Activated CD4-positive, alpha-beta T cell treated with anti-CD3 and anti-CD28 coated beads, Interleukin-2, amount 10 ng/mL, durations not matched to agents 24 days and 14 days (primary cell): ENCODE measurements around the gene ZNF414. TPM values are rescaled to one million over a fixed set of nuclear protein-coding genes. Genes with fewer than 3 reads are reported as not detected.
A peak's percentile ranks its signal among the peaks of the same experiment; 100 is the strongest.

Experiments used
- DNase-seq: peaks from one replicate; pipeline ENCODE4 v3.0.0; 2022
- H3K27ac Mint-ChIP-seq: one replicate; pipeline ENCODE4 v1.8.0; 2022; ENCODE audit warnings: mild to moderate bottlenecking, mixed read lengths
- H3K27me3 Mint-ChIP-seq: one replicate; pipeline ENCODE4 v1.8.0; 2022; ENCODE audit warnings: mixed read lengths
- H3K36me3 Mint-ChIP-seq: one replicate; pipeline ENCODE4 v1.8.0; 2022; ENCODE audit warnings: low read depth, mild to moderate bottlenecking, mixed read lengths
- H3K4me1 Mint-ChIP-seq: one replicate; pipeline ENCODE4 v1.8.0; 2021; ENCODE audit warnings: mixed read lengths
- H3K4me3 Mint-ChIP-seq: one replicate; pipeline ENCODE4 v1.8.0; 2022; ENCODE audit warnings: mild to moderate bottlenecking, moderate library complexity, mixed read lengths
- H3K9me3 Mint-ChIP-seq: one replicate; pipeline ENCODE4 v1.8.0; 2021; ENCODE audit warnings: mixed read lengths
- intact Hi-C: fragments of 100-400 bp; cut with micrococcal nuclease; formaldehyde crosslinking; loops from one replicate; pipeline ENCODE4 v1.15.1; 2023
- total RNA-seq: library from RNA; stranded (reverse); gene quantifications from 2 replicates; pipeline ENCODE4 v1.2.3, GENCODE V29; 2022

ZNF414 gene
- total RNA-seq, 1 donor from 2014 or later = 25.6 TPM

DNA sequence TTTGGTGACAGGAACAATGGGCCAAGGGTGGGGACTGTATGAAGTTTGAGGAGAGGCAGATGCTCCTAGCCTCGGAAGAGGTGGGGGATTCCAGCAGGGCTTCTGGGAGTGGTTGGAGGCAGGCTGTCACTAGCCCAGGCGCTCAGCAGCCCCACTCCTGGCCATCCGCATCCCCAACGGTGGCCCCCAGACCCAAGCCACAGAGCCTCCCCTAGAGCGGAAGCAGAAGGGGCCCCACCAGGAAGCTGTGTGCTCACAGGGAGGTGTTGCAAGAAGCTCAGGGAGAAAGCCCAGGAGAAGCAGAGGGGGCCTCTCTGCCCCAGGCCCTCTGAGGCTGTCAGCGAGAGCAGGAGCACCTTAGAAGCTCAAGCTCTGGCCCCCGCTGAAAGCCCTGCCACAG, 19.8 kb downstream of the ZNF414 start:
- no peak overlapping the region for H3K4me3 Mint-ChIP-seq
- peak overlapping the region; percentile 53 for H3K27ac Mint-ChIP-seq
- DNase-seq = peak; percentile 68
- H3K27me3 Mint-ChIP-seq = no peaks in the 10 kb centered on the region
- H3K9me3 Mint-ChIP-seq = no peaks in the 10 kb centered on the region
- intact Hi-C loops = no loop called here
- H3K4me1 Mint-ChIP-seq = peaks cover 8% of the 10 kb centered on the region
- H3K36me3 Mint-ChIP-seq = peaks cover 6% of the 10 kb centered on the region

DNA sequence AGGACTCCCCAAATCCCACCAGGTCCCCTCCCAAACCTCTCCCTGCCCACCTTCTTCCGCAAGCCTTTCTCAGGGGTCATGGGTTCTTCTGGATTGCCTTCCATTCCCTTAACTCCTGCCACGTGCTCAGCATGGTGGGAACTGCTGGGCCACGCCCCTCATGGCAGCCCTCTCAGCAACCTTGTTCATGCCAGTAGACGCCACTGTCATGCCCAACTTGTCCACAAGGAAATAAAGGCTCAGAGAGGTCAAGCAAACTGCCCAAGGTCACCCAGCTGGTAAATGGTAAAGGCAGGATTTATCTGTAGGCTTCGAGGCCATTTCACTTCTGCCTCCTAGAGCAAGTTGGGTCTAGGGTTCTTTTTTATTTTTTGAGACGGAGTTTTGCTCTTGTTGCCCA, 22.4 kb downstream of the ZNF414 start:
- H3K9me3 Mint-ChIP-seq = no peaks in the 10 kb centered on the region
- no peak for DNase-seq
- H3K27me3 Mint-ChIP-seq = no peaks in the 10 kb centered on the region
- intact Hi-C loops = no loop called here
- peaks cover 27% of the 10 kb centered on the region for H3K4me1 Mint-ChIP-seq
- H3K27ac Mint-ChIP-seq = no peak overlapping the region
- no peak overlapping the region for H3K4me3 Mint-ChIP-seq
- peaks cover 28% of the 10 kb centered on the region for H3K36me3 Mint-ChIP-seq

DNA sequence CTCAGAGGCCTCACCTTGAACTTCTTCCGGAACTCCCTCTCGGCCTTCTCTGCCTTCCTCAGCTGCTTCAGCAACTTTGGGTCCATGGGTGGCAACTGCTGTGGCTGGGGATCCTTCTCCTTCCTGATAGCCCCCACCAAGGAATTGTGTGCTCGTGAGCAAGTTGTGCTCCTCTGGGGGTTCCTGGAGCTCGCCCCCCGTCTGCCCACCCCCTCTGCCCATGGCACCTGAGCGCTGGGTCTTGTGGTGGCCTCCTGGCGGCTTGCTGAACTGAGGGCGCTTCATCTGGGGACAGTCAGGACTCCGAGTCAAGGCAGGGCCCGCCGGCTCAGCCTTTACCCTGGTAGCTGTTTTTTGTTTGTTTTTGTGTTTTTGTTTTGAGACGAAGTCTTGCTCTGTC, 23.1 kb downstream of the ZNF414 start:
- Mint-ChIP-seq H3K27me3 (no peaks in the 10 kb centered on the region), H3K27ac (peak overlapping the region; percentile 52), H3K36me3 (peaks cover 33% of the 10 kb centered on the region), H3K4me1 (peaks cover 31% of the 10 kb centered on the region), H3K4me3 (no peak overlapping the region), H3K9me3 (no peaks in the 10 kb centered on the region)
- intact Hi-C loops = no loop called here
- no peak for DNase-seq

DNA sequence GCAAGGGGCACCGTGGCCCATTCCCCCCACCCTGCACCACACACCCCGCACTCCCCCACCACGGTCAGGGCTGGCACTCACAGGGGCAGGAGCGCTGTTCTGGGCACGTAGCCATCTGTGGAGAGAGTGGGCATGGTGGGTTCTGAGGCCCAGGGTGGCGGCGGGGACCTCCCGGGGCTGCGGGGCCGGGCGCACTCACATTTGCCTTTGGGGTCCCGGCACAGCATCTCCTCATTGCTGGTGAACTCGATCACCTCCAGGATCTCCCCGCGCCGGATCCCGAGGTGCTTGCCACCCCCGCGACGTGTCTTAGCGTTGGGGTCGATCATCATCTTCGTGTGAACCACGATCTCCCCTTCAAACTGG, 23.6 kb downstream of the ZNF414 start:
- no peak for DNase-seq
- intact Hi-C loops = no loop called here
- Mint-ChIP-seq H3K27ac (no peak overlapping the region), H3K4me1 (peaks cover 28% of the 10 kb centered on the region), H3K4me3 (no peak overlapping the region), H3K36me3 (peaks cover 35% of the 10 kb centered on the region), H3K27me3 (no peaks in the 10 kb centered on the region), H3K9me3 (no peaks in the 10 kb centered on the region)

DNA sequence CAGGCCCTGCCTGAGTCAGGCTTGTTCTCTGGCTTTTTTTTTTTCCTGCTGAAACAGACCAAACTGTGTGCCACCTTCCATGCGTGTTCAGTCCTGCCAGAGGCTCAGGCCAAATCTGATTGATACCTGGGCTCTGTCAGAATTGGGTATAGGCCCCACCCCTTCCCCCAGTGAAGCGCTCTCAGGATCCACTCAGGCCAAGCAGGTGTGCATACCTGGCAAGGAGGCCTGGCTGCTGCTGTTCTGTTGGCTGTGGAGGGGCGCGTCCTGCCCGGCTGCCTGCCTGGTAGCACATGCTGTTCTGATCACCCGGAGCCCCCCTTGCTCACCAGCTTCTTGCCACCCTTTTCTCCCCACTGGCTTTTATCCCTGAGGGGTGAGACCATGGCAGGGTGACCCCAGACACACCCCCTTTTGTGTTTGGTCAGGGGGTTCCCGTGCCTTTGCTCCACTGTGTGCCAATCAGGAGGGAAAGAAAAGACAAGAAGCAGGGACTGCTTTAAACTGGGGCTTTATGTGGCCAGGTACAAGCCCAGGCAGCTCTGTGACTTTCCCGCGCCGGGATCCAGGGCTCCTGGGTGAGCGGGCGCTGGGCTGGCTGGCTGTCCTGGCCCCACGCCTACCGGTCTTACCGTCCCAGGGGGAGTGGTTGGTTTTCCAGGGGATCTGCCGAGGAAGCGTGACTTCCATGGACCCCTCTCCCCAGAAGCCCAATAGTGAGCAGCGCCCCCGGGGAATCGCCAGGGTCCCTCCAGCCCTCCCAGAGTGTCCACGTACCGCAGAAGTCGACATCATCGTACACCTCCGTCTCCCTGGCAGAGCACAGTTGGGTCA, 24.2 kb downstream of the ZNF414 start:
- Mint-ChIP-seq H3K4me1 (peaks cover 27% of the 10 kb centered on the region), H3K27me3 (no peaks in the 10 kb centered on the region), H3K4me3 (no peak overlapping the region), H3K27ac (no peak overlapping the region), H3K9me3 (no peaks in the 10 kb centered on the region), H3K36me3 (peaks cover 41% of the 10 kb centered on the region)
- DNase-seq = no peak
- intact Hi-C loops = no loop called here

DNA sequence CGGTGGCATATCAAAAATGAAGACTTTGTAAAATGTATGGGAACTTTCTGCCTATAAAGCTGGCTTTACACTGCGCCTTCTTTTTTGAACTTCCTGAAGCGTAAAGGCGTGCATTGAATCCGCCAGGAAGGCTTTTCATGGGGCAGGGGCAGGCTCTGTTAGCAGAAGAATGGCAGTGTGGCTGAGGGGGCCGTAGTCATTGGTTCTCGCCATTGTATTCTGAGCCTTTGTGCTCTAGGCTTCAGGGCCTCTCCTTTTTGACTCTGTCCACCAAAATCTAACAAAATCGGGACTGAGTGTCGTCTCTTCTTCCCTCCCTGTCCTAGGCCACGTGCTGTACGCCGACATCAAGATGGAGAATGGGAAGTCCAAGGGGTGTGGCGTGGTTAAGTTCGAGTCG, 25.6 kb downstream of the ZNF414 start:
- H3K9me3 Mint-ChIP-seq = no peaks in the 10 kb centered on the region
- no peaks in the 10 kb centered on the region for H3K27me3 Mint-ChIP-seq
- H3K4me1 Mint-ChIP-seq = peaks cover 23% of the 10 kb centered on the region
- H3K27ac Mint-ChIP-seq = peak overlapping the region; percentile 95
- H3K4me3 Mint-ChIP-seq = no peak overlapping the region
- no peak for DNase-seq
- intact Hi-C loops = no loop called here
- peaks cover 48% of the 10 kb centered on the region for H3K36me3 Mint-ChIP-seq

DNA sequence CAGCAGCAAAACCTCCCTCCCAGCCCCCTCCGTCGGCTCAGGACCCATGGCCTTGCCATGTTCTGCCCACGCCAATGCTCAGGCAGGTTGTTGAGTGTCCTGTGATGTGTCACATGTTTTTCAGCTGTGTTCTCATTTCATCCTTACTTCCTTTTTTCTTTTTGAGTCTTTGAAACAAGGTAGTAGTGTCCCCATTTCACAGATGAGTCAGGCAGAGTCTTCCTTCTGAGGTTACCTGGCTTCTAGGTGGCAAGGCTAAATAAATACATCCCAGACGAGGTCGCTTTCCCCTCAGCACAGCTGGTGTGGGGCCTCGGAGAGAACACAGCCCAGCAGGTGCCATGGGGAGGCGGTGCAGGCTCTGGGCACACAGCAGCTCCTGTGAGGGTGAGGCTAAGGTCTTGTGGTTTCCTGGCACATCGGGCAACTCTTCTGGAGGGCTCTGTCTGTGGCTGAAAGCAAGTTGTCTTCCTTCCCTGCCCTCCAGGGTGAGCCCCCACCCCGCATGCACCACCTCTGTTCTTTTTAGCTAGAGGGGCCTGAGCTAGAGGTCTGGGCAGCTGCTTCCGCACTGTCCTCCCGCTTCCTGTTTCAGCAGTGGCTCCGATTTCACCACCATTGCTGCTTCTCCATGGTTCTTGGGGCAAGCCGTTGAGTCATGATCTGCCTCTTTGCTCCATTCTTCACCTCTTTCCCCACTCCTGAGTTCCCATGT, 26.7 kb downstream of the ZNF414 start:
- intact Hi-C loops = no loop called here
- Mint-ChIP-seq H3K9me3 (no peaks in the 10 kb centered on the region), H3K27ac (peak overlapping the region; percentile 95), H3K27me3 (no peaks in the 10 kb centered on the region), H3K36me3 (peaks cover 58% of the 10 kb centered on the region), H3K4me1 (peaks cover 28% of the 10 kb centered on the region), H3K4me3 (peak overlapping the region; percentile 68)
- DNase-seq = peak; percentile 81

DNA sequence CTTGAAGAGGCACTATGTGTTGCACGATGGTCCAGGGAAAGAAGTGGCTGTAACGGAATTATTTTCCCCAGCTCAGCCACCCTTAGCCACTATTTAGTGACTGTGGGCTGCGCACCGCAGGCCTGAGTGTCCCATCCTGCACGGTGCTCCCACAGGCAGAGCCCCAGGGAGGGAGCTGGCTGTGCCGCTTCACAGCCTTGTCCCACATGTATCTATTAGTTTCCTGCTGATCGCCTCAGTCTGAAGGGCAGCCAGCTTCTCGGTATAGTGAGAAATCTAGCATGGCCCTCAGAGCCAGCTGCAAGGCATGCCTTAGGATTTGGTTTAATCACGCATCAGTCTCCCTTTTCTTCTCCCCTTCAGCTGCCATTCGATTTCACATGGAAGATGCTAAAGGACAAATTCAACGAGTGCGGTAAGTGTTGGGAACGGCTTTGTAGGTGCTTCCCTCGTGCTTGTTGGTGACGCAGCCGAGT, 27.3 kb downstream of the ZNF414 start:
- no peak for DNase-seq
- Mint-ChIP-seq H3K27ac (peak overlapping the region; percentile 95), H3K4me1 (peaks cover 31% of the 10 kb centered on the region), H3K36me3 (peaks cover 62% of the 10 kb centered on the region), H3K4me3 (peak overlapping the region; percentile 68), H3K9me3 (no peaks in the 10 kb centered on the region), H3K27me3 (no peaks in the 10 kb centered on the region)
- intact Hi-C loops = no loop called here

DNA sequence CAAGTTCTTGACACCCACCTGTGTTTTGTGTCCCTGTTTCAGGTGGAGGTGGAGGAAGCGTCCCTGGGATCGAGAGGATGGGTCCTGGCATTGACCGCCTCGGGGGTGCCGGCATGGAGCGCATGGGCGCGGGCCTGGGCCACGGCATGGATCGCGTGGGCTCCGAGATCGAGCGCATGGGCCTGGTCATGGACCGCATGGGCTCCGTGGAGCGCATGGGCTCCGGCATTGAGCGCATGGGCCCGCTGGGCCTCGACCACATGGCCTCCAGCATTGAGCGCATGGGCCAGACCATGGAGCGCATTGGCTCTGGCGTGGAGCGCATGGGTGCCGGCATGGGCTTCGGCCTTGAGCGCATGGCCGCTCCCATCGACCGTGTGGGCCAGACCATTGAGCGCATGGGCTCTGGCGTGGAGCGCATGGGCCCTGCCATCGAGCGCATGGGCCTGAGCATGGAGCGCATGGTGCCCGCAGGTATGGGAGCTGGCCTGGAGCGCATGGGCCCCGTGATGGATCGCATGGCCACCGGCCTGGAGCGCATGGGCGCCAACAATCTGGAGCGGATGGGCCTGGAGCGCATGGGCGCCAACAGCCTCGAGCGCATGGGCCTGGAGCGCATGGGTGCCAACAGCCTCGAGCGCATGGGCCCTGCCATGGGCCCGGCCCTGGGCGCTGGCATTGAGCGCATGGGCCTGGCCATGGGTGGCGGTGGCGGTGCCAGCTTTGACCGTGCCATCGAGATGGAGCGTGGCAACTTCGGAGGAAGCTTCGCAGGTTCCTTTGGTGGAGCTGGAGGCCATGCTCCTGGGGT, 28.2 kb downstream of the ZNF414 start:
- no peak overlapping the region for H3K4me3 Mint-ChIP-seq
- peaks cover 68% of the 10 kb centered on the region for H3K36me3 Mint-ChIP-seq
- peaks cover 40% of the 10 kb centered on the region for H3K4me1 Mint-ChIP-seq
- intact Hi-C loops = no loop called here
- H3K27me3 Mint-ChIP-seq = no peaks in the 10 kb centered on the region
- no peak for DNase-seq
- H3K27ac Mint-ChIP-seq = peak overlapping the region; percentile 95
- no peaks in the 10 kb centered on the region for H3K9me3 Mint-ChIP-seq

DNA sequence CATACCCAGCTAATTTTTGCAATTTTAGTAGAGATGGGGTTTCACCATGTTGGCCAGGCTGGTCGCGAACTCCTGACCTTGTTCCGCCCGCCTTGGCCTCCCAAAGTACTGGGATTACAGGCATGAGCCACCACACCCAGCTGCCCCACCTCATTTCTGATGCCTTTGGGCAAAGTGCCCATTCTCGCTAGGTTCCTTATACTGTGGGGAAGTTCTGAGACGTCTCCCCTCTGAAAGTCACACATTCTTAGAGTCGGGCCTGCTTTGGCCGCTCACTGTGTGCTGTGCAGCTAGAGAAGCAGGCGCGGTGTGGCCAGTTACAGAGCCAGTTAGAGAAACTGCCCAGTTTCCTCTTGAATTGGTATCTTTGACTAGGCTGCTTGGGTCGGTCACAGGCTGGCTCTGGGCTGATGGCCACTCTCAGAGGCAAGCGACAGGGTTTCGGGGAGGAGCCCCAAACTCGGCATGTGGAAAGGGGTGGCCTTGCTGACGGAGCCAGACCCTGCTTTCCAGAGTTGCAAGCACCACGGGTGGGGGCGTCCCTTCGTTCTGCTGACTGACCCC, 29.6 kb downstream of the ZNF414 start:
- no peaks in the 10 kb centered on the region for H3K9me3 Mint-ChIP-seq
- H3K36me3 Mint-ChIP-seq = peaks cover 68% of the 10 kb centered on the region
- no peaks in the 10 kb centered on the region for H3K27me3 Mint-ChIP-seq
- H3K4me1 Mint-ChIP-seq = peaks cover 41% of the 10 kb centered on the region
- H3K4me3 Mint-ChIP-seq = no peak overlapping the region
- DNase-seq = no peak
- intact Hi-C loops = no loop called here
- H3K27ac Mint-ChIP-seq = no peak overlapping the region

DNA sequence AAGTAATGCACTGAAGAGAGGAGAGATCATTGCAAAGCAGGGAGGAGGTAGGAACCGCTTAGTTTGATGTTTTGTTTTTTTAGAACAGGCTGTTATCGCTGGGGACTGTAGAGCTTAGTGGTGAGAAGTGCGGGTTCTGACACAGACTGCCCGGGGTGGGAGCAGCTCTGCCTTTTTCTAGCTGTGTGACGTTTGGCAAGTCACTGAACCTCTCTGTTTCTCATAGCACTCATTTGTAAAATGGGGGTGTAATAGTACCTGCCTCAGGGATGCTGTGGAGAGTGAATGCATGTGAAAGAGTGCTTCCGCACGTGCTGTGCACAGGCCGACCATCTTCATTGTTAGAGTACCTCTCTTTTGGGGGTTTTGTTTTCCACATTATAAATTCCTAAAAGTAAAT, 30.8 kb downstream of the ZNF414 start:
- Mint-ChIP-seq H3K27me3 (no peaks in the 10 kb centered on the region), H3K9me3 (no peaks in the 10 kb centered on the region), H3K36me3 (peaks cover 62% of the 10 kb centered on the region), H3K4me3 (no peak overlapping the region), H3K27ac (peak overlapping the region; percentile 56), H3K4me1 (peaks cover 42% of the 10 kb centered on the region)
- no peak for DNase-seq
- intact Hi-C loops = no loop called here

DNA sequence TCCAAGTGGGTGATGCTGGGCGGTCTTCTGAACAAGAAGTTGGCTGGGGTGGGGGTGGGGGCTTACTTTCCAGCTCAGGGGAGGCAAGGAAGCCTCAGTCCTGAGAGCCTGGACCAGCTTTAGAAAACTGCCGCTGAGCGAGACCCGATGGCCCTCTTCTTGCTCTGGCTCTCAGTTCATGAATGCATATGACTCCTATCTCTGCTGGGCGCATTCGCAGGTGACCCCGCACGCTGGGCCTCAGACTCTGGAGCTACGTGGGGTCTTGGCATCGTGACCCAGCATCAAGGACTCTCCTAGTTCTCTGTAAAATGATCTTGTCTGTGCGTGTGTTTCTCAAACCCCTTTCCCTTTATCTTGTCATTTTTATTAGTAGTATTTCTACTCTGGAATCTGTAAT, 31.3 kb downstream of the ZNF414 start:
- H3K9me3 Mint-ChIP-seq = no peaks in the 10 kb centered on the region
- H3K4me3 Mint-ChIP-seq = no peak overlapping the region
- peak overlapping the region; percentile 56 for H3K27ac Mint-ChIP-seq
- H3K36me3 Mint-ChIP-seq = peaks cover 62% of the 10 kb centered on the region
- no peaks in the 10 kb centered on the region for H3K27me3 Mint-ChIP-seq
- DNase-seq = no peak
- intact Hi-C loops = no loop called here
- peaks cover 42% of the 10 kb centered on the region for H3K4me1 Mint-ChIP-seq

DNA sequence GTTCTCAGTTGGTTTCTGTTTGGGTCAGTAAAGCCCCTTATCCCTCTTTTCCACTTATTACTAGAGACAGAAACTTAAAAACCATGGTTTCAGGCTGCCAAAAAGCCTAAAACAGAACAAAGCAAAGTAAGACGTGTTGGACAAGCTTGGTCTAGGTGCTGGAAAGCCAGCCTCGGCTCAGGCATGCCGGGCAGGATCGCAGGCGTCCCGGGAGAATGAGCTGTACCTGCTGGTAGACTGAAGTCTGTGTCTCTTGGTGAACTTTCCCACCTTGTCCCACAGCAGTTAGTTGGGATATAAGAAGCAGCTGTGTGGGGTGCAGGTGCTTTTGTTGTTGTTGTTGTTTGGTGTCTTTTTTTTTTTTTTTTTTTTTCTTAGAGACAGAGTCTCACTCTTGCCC, 32.4 kb downstream of the ZNF414 start:
- DNase-seq = no peak
- peaks cover 59% of the 10 kb centered on the region for H3K36me3 Mint-ChIP-seq
- intact Hi-C loops = no loop called here
- peak overlapping the region; percentile 30 for H3K27ac Mint-ChIP-seq
- peaks cover 36% of the 10 kb centered on the region for H3K4me1 Mint-ChIP-seq
- no peaks in the 10 kb centered on the region for H3K27me3 Mint-ChIP-seq
- no peak overlapping the region for H3K4me3 Mint-ChIP-seq
- no peaks in the 10 kb centered on the region for H3K9me3 Mint-ChIP-seq
